GM20000 (cell line): ENCODE data around the gene CNTNAP5.

Experiments
- DNase-seq: peaks from one replicate; pipeline ENCODE4 v3.0.0; 2012; ENCODE audit warnings: low spot score
- CTCF ChIP-seq: IDR thresholded peaks from 2 replicates; pipeline ENCODE4 v1.5.1; 2012; ENCODE audit warnings: mild to moderate bottlenecking, control low read depth; ENCODE audit errors: extremely low read depth, missing control alignments

CNTNAP5 gene

GRCh38 chr2:124923097-124923496 is 898.0 kb downstream of the CNTNAP5 start:
- no peak for TF ChIP-seq CTCF
- DNase-seq: no peak

GRCh38 chr2:124933883-124934282 is 908.8 kb downstream of the CNTNAP5 start:
- no peak for DNase-seq
- TF ChIP-seq CTCF: no peak

- no peak for DNase-seq
- TF ChIP-seq CTCF: no peak
Measured at GRCh38 chr2:124953921-124954320, 928.8 kb downstream of the CNTNAP5 start.

- no peak for TF ChIP-seq CTCF
- DNase-seq: no peak
Measured at GRCh38 chr2:124959581-124959980, 934.5 kb downstream of the CNTNAP5 start.

- DNase-seq: no peak
- no peak for TF ChIP-seq CTCF
Measured at GRCh38 chr2:124961132-124961531, 936.0 kb downstream of the CNTNAP5 start.
